ENCODE data around the gene MTCL1. TPM values are rescaled to one million over a fixed set of nuclear protein-coding genes. Genes with fewer than 3 reads are reported as not detected.

The MTCL1 gene
- total RNA-seq, 1 experiment from 2014 or later = 11.2 TPM

- POLR2A ChIA-PET (ENCODE audit: low non-redundant PET) = no interaction called here
Measured at GRCh38 chr18:8874872-8875271, 169.5 kb downstream of the MTCL1 start.

GRCh38 chr18:8876887-8877286, 171.5 kb downstream of the MTCL1 start:
- intact Hi-C loops (cut with micrococcal nuclease; ENCODE audit: unreplicated experiment) = no loop called here
- BruUV-seq (replicated peaks) = no TSS peak
- no peaks in the 10 kb centered on the region for H3K36me3 ChIP-seq (ENCODE audit: insufficient read depth, low read length, poor library complexity, severe bottlenecking)
- no peak for DNase-seq (ENCODE audit: low spot score)
- H3K27ac ChIP-seq (ENCODE audit: low read depth, low read length, poor library complexity, severe bottlenecking) = no peak overlapping the region
- no peaks in the 10 kb centered on the region for H3K4me1 ChIP-seq (ENCODE audit: insufficient read depth, low read length, poor library complexity, severe bottlenecking)
- H3K4me3 ChIP-seq (ENCODE audit: low read depth, low read length, poor library complexity, severe bottlenecking) = no peak overlapping the region
- no peaks in the 10 kb centered on the region for H3K9me3 ChIP-seq (ENCODE audit: low read depth, low read length, poor library complexity, severe bottlenecking)
- TF ChIP-seq, protein P1, sequence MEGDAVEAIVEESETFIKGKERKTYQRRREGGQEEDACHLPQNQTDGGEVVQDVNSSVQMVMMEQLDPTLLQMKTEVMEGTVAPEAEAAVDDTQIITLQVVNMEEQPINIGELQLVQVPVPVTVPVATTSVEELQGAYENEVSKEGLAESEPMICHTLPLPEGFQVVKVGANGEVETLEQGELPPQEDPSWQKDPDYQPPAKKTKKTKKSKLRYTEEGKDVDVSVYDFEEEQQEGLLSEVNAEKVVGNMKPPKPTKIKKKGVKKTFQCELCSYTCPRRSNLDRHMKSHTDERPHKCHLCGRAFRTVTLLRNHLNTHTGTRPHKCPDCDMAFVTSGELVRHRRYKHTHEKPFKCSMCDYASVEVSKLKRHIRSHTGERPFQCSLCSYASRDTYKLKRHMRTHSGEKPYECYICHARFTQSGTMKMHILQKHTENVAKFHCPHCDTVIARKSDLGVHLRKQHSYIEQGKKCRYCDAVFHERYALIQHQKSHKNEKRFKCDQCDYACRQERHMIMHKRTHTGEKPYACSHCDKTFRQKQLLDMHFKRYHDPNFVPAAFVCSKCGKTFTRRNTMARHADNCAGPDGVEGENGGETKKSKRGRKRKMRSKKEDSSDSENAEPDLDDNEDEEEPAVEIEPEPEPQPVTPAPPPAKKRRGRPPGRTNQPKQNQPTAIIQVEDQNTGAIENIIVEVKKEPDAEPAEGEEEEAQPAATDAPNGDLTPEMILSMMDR (conservative IDR thresholded peaks at IDR 0.05; ENCODE audit: low read depth, low read length) = no peak
- TF ChIP-seq EZH2 (IDR thresholded peaks at IDR 0.05; ENCODE audit: borderline replicate concordance, low read depth, low read length, poor library complexity, severe bottlenecking) = no peak
- no peaks in the 10 kb centered on the region for H3K27me3 ChIP-seq (replicated peaks; ENCODE audit: insufficient read depth, low read depth, low read length, poor library complexity)
- ChIA-PET POLR2A (ENCODE audit: low non-redundant PET) (no interaction called here), CTCF (no interaction called here)

More at GRCh38 chr18:8874872-8875271, 169.5 kb downstream of the MTCL1 start:
- no peaks in the 10 kb centered on the region for H3K36me3 ChIP-seq (ENCODE audit: insufficient read depth, low read length, poor library complexity, severe bottlenecking)
- H3K27ac ChIP-seq (ENCODE audit: low read depth, low read length, poor library complexity, severe bottlenecking) = no peak overlapping the region
- no peak overlapping the region for H3K4me3 ChIP-seq (ENCODE audit: low read depth, low read length, poor library complexity, severe bottlenecking)
- no TSS peak for BruUV-seq (replicated peaks)
- CTCF ChIA-PET = no interaction called here
- TF ChIP-seq EZH2 (IDR thresholded peaks at IDR 0.05; ENCODE audit: borderline replicate concordance, low read depth, low read length, poor library complexity, severe bottlenecking) = no peak
- TF ChIP-seq, protein P1 (conservative IDR thresholded peaks at IDR 0.05; ENCODE audit: low read depth, low read length) = no peak
- intact Hi-C loops (cut with micrococcal nuclease; ENCODE audit: unreplicated experiment) = no loop called here
- no peak for DNase-seq (ENCODE audit: low spot score)
- no peaks in the 10 kb centered on the region for H3K27me3 ChIP-seq (replicated peaks; ENCODE audit: insufficient read depth, low read depth, low read length, poor library complexity)
- H3K9me3 ChIP-seq (ENCODE audit: low read depth, low read length, poor library complexity, severe bottlenecking) = no peaks in the 10 kb centered on the region
- H3K4me1 ChIP-seq (ENCODE audit: insufficient read depth, low read length, poor library complexity, severe bottlenecking) = no peaks in the 10 kb centered on the region

GRCh38 chr18:8881103-8881502, 175.7 kb downstream of the MTCL1 start:
- H3K27me3 ChIP-seq (replicated peaks; ENCODE audit: insufficient read depth, low read depth, low read length, poor library complexity) = no peaks in the 10 kb centered on the region
- H3K9me3 ChIP-seq (ENCODE audit: low read depth, low read length, poor library complexity, severe bottlenecking) = peaks cover 12% of the 10 kb centered on the region
- no peak overlapping the region for H3K27ac ChIP-seq (ENCODE audit: low read depth, low read length, poor library complexity, severe bottlenecking)
- DNase-seq (ENCODE audit: low spot score) = no peak
- no peaks in the 10 kb centered on the region for H3K36me3 ChIP-seq (ENCODE audit: insufficient read depth, low read length, poor library complexity, severe bottlenecking)
- ChIA-PET POLR2A (ENCODE audit: low non-redundant PET) (no interaction called here), CTCF (no interaction called here)
- TF ChIP-seq EZH2 (IDR thresholded peaks at IDR 0.05; ENCODE audit: borderline replicate concordance, low read depth, low read length, poor library complexity, severe bottlenecking) = no peak
- TF ChIP-seq, protein P1 (conservative IDR thresholded peaks at IDR 0.05; ENCODE audit: low read depth, low read length) = no peak
- H3K4me3 ChIP-seq (ENCODE audit: low read depth, low read length, poor library complexity, severe bottlenecking) = no peak overlapping the region
- BruUV-seq (replicated peaks) = no TSS peak
- H3K4me1 ChIP-seq (ENCODE audit: insufficient read depth, low read length, poor library complexity, severe bottlenecking) = no peaks in the 10 kb centered on the region
- intact Hi-C loops (cut with micrococcal nuclease; ENCODE audit: unreplicated experiment) = no loop called here

Other genes starting within 250 kb of the MTCL1 start
- 34.7 and 35.1 TPM in 2 replicates for gene RAB12, start 96.1 kb upstream of the MTCL1 start, total RNA-seq (2021)

Measured in A673 (cell line).